22Rv1 (cell line): Measurements from ENCODE around the gene CARD9.

Experiments
- H3K27ac ChIP-seq: fragments of 450-650 bp; 2 replicates; pipeline ENCODE4 v1.5.1; 2017
- ZFX ChIP-seq: fragments of 450-650 bp; IDR thresholded peaks from 2 replicates; pipeline ENCODE4 v1.6.1; 2017; ENCODE audit warnings: antibody characterized with exemption, borderline replicate concordance
- TF ChIP-seq, protein P1 (sequence below): fragments of 450-650 bp; IDR thresholded peaks from 2 replicates; pipeline ENCODE4 v1.5.1; 2017; ENCODE audit warnings: mild to moderate bottlenecking

Gene CARD9

DNA sequence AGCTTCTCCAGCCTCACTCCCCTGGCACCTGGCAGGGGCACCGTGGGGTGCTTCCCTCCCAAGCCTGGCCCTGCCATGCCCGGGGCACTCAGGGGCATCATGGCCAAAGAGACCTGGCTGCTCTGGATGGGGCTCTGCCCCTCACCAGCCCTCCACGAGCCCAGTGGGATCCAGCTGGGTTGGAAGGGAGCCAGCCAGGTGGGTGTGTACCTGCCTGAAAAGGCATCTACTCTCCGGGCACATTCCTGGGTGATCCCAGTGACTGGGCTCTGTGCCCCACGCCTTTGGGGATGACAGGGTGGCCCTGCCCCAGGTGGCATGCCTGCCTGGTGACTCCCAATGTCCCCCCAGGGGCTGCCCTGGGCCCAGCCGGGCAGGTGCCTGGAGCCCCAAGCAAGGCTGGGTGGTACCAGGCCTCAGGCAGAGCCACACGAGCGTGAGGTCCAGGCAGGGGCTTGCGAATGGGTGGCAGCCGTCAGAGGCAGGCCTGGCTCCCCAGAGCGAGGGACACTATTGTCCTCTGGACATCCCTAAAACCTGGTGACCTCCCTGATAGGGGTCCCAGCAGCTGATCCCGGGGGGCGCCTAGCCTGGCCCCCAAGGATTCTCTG lies 45.4 kb downstream of the CARD9 start:
- TF ChIP-seq, protein P1, sequence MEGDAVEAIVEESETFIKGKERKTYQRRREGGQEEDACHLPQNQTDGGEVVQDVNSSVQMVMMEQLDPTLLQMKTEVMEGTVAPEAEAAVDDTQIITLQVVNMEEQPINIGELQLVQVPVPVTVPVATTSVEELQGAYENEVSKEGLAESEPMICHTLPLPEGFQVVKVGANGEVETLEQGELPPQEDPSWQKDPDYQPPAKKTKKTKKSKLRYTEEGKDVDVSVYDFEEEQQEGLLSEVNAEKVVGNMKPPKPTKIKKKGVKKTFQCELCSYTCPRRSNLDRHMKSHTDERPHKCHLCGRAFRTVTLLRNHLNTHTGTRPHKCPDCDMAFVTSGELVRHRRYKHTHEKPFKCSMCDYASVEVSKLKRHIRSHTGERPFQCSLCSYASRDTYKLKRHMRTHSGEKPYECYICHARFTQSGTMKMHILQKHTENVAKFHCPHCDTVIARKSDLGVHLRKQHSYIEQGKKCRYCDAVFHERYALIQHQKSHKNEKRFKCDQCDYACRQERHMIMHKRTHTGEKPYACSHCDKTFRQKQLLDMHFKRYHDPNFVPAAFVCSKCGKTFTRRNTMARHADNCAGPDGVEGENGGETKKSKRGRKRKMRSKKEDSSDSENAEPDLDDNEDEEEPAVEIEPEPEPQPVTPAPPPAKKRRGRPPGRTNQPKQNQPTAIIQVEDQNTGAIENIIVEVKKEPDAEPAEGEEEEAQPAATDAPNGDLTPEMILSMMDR: no peak
- no peak for TF ChIP-seq ZFX
- H3K27ac ChIP-seq: peak overlapping the region; percentile 55

DNA sequence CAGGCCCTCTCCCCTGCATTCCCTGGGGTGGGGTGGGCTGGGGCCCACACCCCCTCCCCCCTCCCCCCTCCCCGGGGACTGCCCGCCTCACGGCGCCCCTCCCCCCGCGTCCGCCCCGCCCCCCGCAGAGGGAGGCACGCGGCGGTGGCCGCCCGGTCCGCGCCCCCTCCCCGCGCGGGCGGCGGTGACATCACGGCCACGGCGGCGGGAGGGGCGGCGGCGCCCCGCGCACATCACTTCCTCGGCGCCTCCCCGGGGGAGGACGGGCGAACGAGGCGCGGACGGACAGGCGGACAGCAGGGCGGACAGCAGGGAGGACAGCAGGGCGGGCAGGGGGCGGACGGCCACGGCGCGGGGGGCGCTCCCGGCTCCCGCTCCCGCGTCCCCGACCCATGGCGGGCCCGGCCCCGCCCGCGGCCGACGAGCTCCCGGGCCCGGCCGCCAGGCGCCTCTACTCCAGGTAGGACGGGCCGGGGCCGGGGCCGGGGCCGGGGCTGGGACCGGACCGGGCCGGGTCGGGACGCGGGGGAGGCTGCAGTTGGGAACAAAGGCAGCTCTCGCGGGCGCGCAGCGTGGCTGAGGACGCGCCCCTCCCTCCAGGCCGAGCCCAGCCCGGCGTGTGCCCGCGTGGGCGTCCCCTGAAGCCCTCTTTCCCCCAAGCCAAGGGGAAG lies 46.0 kb downstream of the CARD9 start, which contains the start of gene GPSM1:
Gene GPSM1, plus strand, starts transcription at position 236 of the 671 bp plus-strand sequence. Its CDS starts 157 bp downstream, at position 393.
- H3K27ac ChIP-seq: peak within 1 kb of the TSS; percentile 55
- TF ChIP-seq, protein P1: no peak
- no peak for TF ChIP-seq ZFX

DNA sequence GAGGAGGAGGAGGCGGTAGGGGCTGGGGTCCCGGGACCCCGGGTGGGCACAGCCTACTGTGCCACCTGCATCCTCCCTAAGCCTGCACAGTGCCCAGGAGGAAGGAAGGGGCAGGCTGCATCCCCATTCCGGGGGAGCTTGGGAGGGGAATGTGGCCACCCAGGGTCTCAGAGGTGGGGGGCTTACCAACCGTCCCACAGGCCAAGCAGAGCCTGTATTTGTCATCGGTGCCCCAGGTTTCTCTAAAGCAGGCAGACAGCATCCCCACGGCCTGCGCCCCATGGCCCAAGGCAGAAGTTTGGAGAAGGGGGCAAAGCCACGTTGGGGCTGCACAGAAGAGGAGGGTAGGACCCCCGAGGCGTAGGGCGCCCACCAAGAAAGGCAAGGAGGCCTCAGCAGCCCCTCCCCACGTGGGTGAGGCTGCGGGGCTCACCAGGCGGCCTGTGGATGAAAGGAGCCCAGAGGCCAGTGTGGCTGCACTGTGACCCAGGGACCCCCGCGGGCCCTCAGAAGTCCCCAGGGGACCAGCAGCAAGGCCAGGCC lies 46.6 kb downstream of the CARD9 start:
- no peak for TF ChIP-seq ZFX
- TF ChIP-seq, protein P1: no peak
- no peak overlapping the region for H3K27ac ChIP-seq

DNA sequence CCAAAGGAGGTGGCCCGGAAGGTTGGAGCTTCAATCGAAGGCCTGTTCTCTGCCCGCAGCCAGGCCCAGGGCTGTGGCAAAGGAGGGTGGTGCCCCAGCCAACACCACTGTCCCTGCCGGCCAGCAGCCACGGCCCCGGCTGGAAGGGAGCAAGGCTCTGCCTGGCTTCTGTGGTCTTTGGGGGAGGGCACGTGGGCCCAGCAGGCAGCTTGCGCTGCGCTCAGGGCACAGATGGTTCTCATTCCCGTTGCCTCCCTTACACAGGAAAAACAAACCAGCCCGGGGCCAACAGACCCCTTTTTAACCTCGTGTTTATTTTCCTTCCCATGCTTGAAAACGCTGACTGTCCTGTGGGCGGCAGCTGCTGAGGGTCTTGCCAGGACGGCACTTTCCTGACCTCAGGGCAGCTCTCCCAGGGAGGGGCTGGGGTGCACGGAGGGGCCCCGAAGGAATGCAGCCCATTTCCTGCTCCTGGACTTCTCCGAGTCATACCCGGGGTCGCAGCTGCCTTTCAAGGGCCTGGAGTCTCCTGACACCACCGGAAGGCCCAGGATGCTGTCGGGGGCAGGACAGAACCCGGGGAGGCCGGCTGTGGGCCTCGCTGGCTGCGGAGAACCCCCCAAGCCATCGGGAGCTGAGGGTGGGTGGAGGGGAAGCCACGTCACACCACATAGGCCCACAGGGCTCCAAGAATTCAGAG lies 47.3 kb downstream of the CARD9 start:
- TF ChIP-seq ZFX: no peak
- TF ChIP-seq, protein P1: no peak
- H3K27ac ChIP-seq: no peak overlapping the region

DNA sequence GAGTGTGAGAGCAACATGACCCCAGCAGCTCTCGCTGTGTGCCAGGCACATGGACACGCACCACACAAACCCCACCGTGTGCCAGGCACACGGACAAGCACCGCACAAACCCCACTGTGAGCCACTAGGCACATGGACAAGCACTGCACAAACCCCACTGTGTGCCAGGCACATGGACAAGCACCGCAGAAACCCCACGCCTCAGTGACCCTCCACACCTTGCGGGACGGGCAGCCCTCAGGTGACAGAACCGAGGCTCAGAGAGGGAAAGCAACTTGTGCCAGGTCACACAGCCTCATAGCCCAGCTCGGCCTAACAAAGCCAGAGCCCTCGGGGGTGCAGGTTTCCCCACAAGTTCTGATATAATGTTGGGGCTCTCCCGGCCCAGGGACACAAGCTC lies 48.1 kb downstream of the CARD9 start:
- no peak overlapping the region for H3K27ac ChIP-seq
- TF ChIP-seq, protein P1: no peak
- no peak for TF ChIP-seq ZFX

DNA sequence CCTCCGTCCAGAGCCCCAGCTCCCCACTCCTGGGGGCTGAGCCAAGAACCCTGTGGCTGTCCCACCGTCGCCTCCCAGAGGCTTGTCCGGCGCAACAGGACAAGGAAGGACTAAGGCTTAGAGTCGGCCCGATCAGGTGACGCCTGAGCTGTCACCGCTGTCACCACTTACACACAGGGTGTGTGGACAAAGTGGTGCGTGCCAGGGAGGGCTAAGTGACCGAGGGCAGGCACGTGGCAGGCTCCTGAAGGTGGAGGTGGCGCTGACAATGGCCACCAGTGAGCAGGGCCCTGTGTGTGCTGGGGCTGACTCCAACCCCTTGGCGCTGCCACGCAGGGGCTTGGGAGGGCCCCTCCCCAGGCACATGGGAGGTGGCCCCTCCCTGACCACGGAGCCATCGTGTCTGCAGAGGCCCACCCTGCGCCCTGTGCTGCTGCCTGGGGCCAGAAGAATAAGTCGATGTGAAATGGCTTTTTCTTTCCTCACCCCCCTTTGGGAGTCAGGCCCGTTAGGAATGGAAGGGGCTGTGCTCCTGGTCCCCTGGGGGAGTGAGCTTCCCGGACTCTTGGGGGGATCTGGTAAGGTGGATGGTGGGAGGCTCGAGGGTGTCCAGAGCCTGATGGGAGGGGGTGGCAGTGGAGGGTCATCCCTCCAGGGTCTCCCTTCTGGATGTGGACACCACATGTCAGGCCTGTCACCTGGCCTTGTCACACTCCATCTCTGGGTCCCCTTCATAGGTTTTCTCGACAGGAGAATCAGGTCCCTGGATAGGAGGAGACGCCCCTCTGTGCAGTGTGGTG lies 48.8 kb downstream of the CARD9 start:
- TF ChIP-seq, protein P1: no peak
- no peak for TF ChIP-seq ZFX
- H3K27ac ChIP-seq: no peak overlapping the region
